Gastroesophageal sphincter (tissue), 4 donors: Measurements from ENCODE around the gene ERBB4. TPM values are rescaled to one million over a fixed set of nuclear protein-coding genes. Genes with fewer than 3 reads are reported as not detected.

ENCODE experiments used
- ATAC-seq: fragments of 150-250 bp; one replicate; pipeline ENCODE4 v1.9.1; 2016; ENCODE audit warnings: mild to moderate bottlenecking, moderate library complexity
- H3K27ac ChIP-seq, 4 donors: fragments of 200-600 bp; sonication (generic) in 3 of 4; 1 replicate in 3 of 4; 2 replicates in 1 of 4; pipeline ENCODE4 v1.5.1; 2016 to 2019
- H3K27me3 ChIP-seq: fragments of 200-600 bp; sonication (generic); one replicate; pipeline ENCODE4 v1.5.1; 2019
- H3K36me3 ChIP-seq, 2 donors: fragments of 200-600 bp; sonication (generic); one replicate each; pipeline ENCODE4 v1.5.1; 2019; ENCODE audit warnings: control low read depth in 1 of 2
- H3K4me1 ChIP-seq, 3 donors: fragments of 200-600 bp; sonication (generic); 1 replicate in 2 of 3; 2 replicates in 1 of 3; pipeline ENCODE4 v1.5.1; 2016 to 2019; ENCODE audit warnings: control low read depth in 2 of 3
- H3K4me3 ChIP-seq, 2 donors: fragments of 200-600 bp; sonication (generic); one replicate each; pipeline ENCODE4 v1.5.1; 2019; ENCODE audit warnings: mild to moderate bottlenecking in 1 of 2, moderate library complexity in 1 of 2
- H3K9me3 ChIP-seq, 3 donors: fragments of 200-600 bp; sonication (generic); one replicate each; pipeline ENCODE4 v1.5.1; 2017 to 2019; ENCODE audit warnings: control low read depth in 2 of 3
- EP300 ChIP-seq: sonication (generic); formaldehyde crosslinking; IDR thresholded peaks from one replicate; pipeline ENCODE4 v1.6.1; 2017; ENCODE audit warnings: antibody characterized with exemption, mild to moderate bottlenecking
- POLR2A ChIP-seq, 2 donors: fragments of 450-650 bp; IDR thresholded peaks; one replicate each; pipeline ENCODE4 v1.6.1; 2017; ENCODE audit warnings: antibody characterized with exemption in 2 of 2, mild to moderate bottlenecking in 2 of 2, moderate library complexity in 1 of 2
- POLR2AphosphoS5 ChIP-seq: sonication (generic); formaldehyde crosslinking; IDR thresholded peaks from one replicate; pipeline ENCODE4 v1.6.1; 2017; ENCODE audit warnings: antibody characterized with exemption
- WGBS, 2 donors: methylation state at CpG; one replicate each; pipeline ENCODE4 v1.1.5; 2018; ENCODE audit warnings: low coverage in 1 of 2; 5-methylcytosine and 5-hydroxymethylcytosine counted together
- total RNA-seq, 4 donors: library from RNA; depleted of rRNA; stranded (reverse); fragments of >200 nt; gene quantifications; one replicate each; pipeline ENCODE4 v1.1.0, GENCODE V29; 2016
- TF ChIP-seq, protein P1 (sequence below), 4 experiments: fragments of 200-600 bp in 2 of 4; fragments of 450-650 bp in 2 of 4; sonication (generic) in 1 of 4; IDR thresholded peaks; one replicate each; pipeline ENCODE4 v1.5.1; 2017 to 2019; ENCODE audit warnings: antibody characterized with exemption in 4 of 4, mild to moderate bottlenecking in 2 of 4, moderate library complexity in 2 of 4

ERBB4 gene
- total RNA-seq, 4 donors from 2014 or later: 0.16 to 0.92 (median 0.50) TPM

DNA sequence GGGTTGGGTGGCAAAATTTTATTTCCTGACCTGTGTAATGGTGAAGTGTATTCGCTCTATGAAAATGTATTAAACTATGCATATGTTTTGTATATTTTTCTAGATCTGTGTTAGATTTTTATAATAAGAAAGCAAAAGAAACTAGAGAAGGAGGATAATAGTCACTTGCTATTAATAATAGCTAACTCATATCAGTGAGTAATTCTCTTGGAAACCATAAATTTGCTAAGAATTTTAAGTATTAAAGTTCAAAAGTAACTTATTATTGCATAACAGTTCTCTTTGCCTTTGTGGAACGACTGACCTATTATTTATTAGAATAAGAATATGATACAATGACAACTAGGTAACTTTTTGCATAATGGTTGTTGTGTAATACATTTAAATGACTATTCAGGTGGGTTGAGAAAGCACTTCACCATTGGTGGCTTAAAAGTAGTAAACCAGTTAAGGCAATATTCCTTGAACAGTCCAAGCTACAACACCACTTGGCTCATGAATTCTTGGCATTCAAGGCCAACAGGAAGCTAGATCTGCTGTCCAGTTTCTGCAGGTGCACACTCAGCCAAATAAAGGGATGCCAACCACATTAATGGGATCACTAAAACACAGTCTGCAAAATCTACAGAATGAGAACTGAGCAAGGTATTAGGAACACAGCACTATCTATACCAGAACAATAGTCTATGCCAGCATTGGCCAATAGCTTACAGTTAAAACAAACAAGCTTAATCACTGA lies 1060.9 kb downstream of the ERBB4 start:
- ATAC-seq: no peak
- H3K4me3 ChIP-seq: no peak overlapping the region
- WGBS, 2 donors: 65 to 72% methylated on average over 2 of the region's 2 CpGs

DNA sequence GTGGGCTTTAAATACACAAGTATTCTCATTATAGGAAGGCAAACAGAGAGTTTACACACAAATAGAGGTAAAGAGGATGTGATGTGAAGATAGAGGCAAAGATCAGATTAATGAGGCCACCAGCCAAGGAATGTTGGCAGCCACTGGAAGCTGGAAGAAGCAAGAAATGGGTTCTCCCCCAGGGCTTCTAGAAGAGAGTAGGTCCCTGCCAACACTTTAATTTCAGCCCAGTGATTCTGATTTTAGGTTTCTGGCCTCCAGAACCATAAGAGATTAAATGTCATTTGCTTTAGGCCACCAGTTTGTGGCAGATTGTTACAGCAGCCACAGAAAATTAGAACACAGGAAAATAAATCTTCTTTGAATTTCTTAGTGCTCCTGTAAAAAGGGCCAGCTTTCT lies 1065.5 kb downstream of the ERBB4 start:
- peaks cover 4% of the 10 kb centered on the region for H3K27me3 ChIP-seq
- H3K4me3 ChIP-seq: no peak overlapping the region
- TF ChIP-seq EP300: no peak
- no peak for TF ChIP-seq POLR2A (IDR thresholded peaks at IDR 0.05)
- TF ChIP-seq POLR2AphosphoS5: no peak
- TF ChIP-seq, protein P1, sequence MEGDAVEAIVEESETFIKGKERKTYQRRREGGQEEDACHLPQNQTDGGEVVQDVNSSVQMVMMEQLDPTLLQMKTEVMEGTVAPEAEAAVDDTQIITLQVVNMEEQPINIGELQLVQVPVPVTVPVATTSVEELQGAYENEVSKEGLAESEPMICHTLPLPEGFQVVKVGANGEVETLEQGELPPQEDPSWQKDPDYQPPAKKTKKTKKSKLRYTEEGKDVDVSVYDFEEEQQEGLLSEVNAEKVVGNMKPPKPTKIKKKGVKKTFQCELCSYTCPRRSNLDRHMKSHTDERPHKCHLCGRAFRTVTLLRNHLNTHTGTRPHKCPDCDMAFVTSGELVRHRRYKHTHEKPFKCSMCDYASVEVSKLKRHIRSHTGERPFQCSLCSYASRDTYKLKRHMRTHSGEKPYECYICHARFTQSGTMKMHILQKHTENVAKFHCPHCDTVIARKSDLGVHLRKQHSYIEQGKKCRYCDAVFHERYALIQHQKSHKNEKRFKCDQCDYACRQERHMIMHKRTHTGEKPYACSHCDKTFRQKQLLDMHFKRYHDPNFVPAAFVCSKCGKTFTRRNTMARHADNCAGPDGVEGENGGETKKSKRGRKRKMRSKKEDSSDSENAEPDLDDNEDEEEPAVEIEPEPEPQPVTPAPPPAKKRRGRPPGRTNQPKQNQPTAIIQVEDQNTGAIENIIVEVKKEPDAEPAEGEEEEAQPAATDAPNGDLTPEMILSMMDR (IDR thresholded peaks at IDR 0.05): no peak
- no peaks in the 10 kb centered on the region for H3K4me1 ChIP-seq
- H3K36me3 ChIP-seq: no peaks in the 10 kb centered on the region
- no peak overlapping the region for H3K27ac ChIP-seq
- ATAC-seq: no peak
- H3K9me3 ChIP-seq: no peaks in the 10 kb centered on the region

More for the DNA sequence above, 1060.9 kb downstream of the ERBB4 start:
- Histone ChIP-seq H3K9me3 (no peaks in the 10 kb centered on the region), H3K36me3 (no peaks in the 10 kb centered on the region), H3K27me3 (no peaks in the 10 kb centered on the region), H3K27ac (no peak overlapping the region), H3K4me1 (no peaks in the 10 kb centered on the region)
- TF ChIP-seq POLR2A (IDR thresholded peaks at IDR 0.05) (no peak), EP300 (no peak), POLR2AphosphoS5 (no peak)
- TF ChIP-seq, protein P1 (IDR thresholded peaks at IDR 0.05): no peak

DNA sequence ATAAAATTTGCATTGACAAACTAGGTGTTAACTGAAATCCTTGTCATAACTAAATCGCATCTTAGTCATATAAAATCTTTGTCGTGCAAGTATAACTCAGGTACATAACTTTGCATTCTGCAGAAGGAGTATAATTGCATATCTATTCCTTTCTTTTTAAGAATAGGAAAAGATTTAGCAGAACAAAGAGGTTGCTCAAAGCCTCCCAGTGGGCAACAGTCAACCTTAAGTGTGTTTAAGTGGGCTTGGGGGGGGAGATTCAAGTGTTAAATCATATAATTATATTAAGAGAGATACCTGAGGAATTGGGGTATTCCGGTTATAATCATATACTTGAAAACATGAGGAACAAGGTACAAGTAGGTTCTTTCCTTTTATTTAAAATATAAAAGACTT lies 1068.9 kb downstream of the ERBB4 start:
- Histone ChIP-seq H3K4me3 (no peak overlapping the region), H3K27me3 (peaks cover 4% of the 10 kb centered on the region), H3K36me3 (no peaks in the 10 kb centered on the region), H3K27ac (no peak overlapping the region), H3K4me1 (no peaks in the 10 kb centered on the region), H3K9me3 (no peaks in the 10 kb centered on the region)
- no peak for ATAC-seq
- TF ChIP-seq EP300 (no peak), POLR2A (IDR thresholded peaks at IDR 0.05) (no peak), POLR2AphosphoS5 (no peak)
- TF ChIP-seq, protein P1 (IDR thresholded peaks at IDR 0.05): no peak
- WGBS, 2 donors: 39 to 67% methylated on average over 3 of the region's 3 CpGs

DNA sequence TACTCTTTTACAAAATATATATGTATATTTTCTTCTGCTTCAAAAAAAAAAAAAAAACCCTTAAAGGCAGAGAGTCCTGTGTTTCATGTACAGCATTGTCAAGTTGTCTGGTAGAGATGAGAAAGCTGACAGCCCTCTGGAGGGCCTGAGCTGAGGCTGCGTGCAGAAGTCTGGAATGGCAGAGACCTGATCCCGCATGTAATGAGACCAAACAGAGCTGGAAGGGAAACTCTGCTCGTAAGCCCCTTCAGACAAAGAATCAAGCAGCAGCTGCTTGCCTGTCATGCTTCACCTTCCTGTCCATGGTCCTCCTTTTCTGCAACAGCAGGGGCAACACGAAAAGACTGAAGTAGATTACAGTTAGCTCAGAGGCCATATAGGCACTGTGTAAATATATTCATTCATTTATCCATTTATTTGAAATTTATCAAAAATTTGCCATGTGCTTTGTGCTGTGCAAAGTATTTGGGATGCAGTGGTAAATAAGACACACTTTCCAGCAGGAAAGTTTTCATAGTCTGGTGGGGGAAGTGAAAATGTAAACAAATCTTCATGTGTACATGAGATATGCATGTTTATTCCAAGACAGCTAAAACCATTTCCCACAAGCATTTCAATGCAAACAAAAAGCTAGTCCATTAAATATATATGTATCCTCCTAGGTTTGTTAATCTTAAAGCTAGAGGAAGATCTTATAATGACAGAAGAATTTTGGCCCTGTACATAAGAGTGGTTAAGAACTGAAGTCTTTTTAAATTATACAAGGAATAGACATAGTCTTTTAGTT lies 1069.5 kb downstream of the ERBB4 start:
- Histone ChIP-seq H3K4me1 (no peaks in the 10 kb centered on the region), H3K9me3 (no peaks in the 10 kb centered on the region), H3K27ac (no peak overlapping the region), H3K4me3 (no peak overlapping the region), H3K27me3 (peaks cover 4% of the 10 kb centered on the region), H3K36me3 (no peaks in the 10 kb centered on the region)
- no peak for ATAC-seq
- 13 to 40% methylated on average over 4 of the region's 4 CpGs for WGBS, 2 donors
- TF ChIP-seq POLR2AphosphoS5 (no peak), EP300 (no peak), POLR2A (IDR thresholded peaks at IDR 0.05) (no peak)
- TF ChIP-seq, protein P1 (IDR thresholded peaks at IDR 0.05): no peak
